ENCODE data around the gene ATOH8. TPM values are rescaled to one million over a fixed set of nuclear protein-coding genes. Genes with fewer than 3 reads are reported as not detected.

Gene ATOH8
- polyA plus RNA-seq, 1 donor (not counting 4 experiments of a cell fraction or from before 2014, with no cell fraction given), result not detected

DNA sequence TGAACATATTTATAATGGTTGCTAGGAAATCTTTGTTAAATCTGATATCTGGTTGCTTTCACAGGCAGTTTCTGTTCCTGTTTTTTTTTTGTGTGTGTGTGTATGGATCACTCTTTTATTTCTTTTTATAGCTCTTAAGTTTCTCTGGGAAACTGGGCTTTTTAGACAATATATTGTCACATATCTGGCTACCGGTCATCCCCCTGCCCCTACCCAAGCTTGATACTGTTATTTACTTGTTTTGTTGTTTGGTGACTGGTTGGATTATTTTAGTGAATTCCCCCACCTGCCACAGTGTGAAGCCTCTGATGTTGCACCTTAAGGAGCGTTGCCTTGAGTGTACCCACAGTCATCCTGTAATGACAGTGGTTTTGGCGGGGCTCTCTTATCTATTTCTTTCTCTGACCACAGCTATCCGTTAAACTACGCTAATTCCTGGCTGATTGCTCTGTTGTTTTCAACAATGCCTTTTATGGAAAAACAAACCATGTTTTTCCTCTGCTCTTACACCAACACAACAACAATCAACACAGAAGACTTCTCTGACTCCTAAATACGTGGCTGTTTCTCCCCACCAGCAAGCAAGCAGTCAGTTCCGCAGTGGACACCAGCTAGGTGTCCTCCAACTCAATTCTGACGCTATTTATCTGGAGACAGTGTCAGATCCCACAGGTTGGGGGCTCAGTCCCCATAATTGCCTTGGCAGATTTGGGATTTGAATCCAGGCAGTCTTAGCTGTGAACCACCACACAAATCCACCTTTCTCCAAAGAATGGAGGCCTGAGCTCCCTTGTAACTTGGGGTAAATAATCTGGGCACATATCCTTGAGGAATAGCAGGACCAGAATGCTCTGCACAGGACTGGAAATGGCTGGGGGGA lies 48.8 kb upstream of the ATOH8 start:
- dilution Hi-C loops (cut with MboI; ENCODE audit: extremely low pct_ligation_motif_present, low sequenced_read_pairs), result loop anchor here (25.0 kb wide), 1 partner anchor 107 kb away; no protein-coding TSS in a partner anchor
- peaks cover 28% of the 10 kb centered on the region for H3K4me1 ChIP-seq (ENCODE audit: control insufficient read depth, extremely low read depth, insufficient read depth, low read length)
- no peak overlapping the region for H3K4me3 ChIP-seq (ENCODE audit: control insufficient read depth in 2 of 3, extremely low read depth in 1 of 3, insufficient read depth in 2 of 3, low read depth in 1 of 3, low read length in 3 of 3)
- no peak overlapping the region for H3K27ac ChIP-seq (ENCODE audit: control insufficient read depth, insufficient read depth, low read length)
- H3K9me1 ChIP-seq (ENCODE audit: control insufficient read depth, extremely low read depth, insufficient read depth, low read length), result no peaks in the 10 kb centered on the region
- H3K4me2 ChIP-seq (ENCODE audit: control insufficient read depth, extremely low read depth, insufficient read depth, low read depth, low read length), result peak overlapping the region; percentile 57
- H2AFZ ChIP-seq (ENCODE audit: control insufficient read depth, low read length), result no peak overlapping the region
- no peak overlapping the region for H3K9ac ChIP-seq (ENCODE audit: control insufficient read depth, extremely low read depth, insufficient read depth, low read length)
- TF ChIP-seq, protein P1, sequence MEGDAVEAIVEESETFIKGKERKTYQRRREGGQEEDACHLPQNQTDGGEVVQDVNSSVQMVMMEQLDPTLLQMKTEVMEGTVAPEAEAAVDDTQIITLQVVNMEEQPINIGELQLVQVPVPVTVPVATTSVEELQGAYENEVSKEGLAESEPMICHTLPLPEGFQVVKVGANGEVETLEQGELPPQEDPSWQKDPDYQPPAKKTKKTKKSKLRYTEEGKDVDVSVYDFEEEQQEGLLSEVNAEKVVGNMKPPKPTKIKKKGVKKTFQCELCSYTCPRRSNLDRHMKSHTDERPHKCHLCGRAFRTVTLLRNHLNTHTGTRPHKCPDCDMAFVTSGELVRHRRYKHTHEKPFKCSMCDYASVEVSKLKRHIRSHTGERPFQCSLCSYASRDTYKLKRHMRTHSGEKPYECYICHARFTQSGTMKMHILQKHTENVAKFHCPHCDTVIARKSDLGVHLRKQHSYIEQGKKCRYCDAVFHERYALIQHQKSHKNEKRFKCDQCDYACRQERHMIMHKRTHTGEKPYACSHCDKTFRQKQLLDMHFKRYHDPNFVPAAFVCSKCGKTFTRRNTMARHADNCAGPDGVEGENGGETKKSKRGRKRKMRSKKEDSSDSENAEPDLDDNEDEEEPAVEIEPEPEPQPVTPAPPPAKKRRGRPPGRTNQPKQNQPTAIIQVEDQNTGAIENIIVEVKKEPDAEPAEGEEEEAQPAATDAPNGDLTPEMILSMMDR (optimal IDR thresholded peaks at IDR 0.05 in 1 of 3, IDR thresholded peaks at IDR 0.05 in 1 of 3, conservative IDR thresholded peaks at IDR 0.05 in 1 of 3; ENCODE audit: extremely low read depth in 1 of 3, insufficient read depth in 2 of 3, low read length in 3 of 3), result no peak
- no peak for TF ChIP-seq EZH2 (IDR thresholded peaks at IDR 0.05; ENCODE audit: low read length)
- DNase-seq (ENCODE audit: low read depth, low spot score) (no peak), FAIRE-seq (no peak)
- no peaks in the 10 kb centered on the region for H4K20me1 ChIP-seq (ENCODE audit: control insufficient read depth, extremely low read depth, insufficient read depth, low read length)
- H3K79me2 ChIP-seq (ENCODE audit: control insufficient read depth, insufficient read depth, low read length), result no peaks in the 10 kb centered on the region
- H3K9me3 ChIP-seq (ENCODE audit: control insufficient read depth, low read depth, low read length), result no peaks in the 10 kb centered on the region
- H3K27me3 ChIP-seq (ENCODE audit: control insufficient read depth, extremely low read depth, insufficient read depth, low read length), result peaks cover 8% of the 10 kb centered on the region
- H3K36me3 ChIP-seq (ENCODE audit: control insufficient read depth in 2 of 2, extremely low read depth in 1 of 2, insufficient read depth in 2 of 2, low read length in 2 of 2), result no peaks in the 10 kb centered on the region

DNA sequence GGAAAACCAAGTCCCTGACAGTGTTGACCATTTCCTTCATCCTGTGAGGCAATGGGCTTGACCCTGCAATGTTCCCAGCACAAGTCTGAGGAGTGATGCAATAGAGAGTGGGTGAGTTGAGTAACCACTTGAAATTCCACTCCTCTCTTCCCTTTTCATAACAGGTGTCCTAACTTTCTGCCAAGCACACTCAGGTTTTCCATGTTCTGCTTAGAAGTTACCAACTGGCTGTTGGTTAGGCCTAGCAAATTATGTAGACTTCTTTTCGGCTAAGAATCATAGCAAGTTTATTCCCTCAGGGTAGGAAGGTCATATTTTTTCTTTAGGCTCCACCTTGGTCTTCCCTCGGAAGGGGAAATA lies 48.1 kb upstream of the ATOH8 start:
- no peak overlapping the region for H3K27ac ChIP-seq (ENCODE audit: control insufficient read depth, insufficient read depth, low read length)
- no peaks in the 10 kb centered on the region for H3K36me3 ChIP-seq (ENCODE audit: control insufficient read depth in 2 of 2, extremely low read depth in 1 of 2, insufficient read depth in 2 of 2, low read length in 2 of 2)
- H2AFZ ChIP-seq (ENCODE audit: control insufficient read depth, low read length), result no peak overlapping the region
- H3K9ac ChIP-seq (ENCODE audit: control insufficient read depth, extremely low read depth, insufficient read depth, low read length), result no peak overlapping the region
- DNase-seq (ENCODE audit: low read depth, low spot score), result peak; percentile 35
- H4K20me1 ChIP-seq (ENCODE audit: control insufficient read depth, extremely low read depth, insufficient read depth, low read length), result no peaks in the 10 kb centered on the region
- peak; percentile 82 for FAIRE-seq
- dilution Hi-C loops (cut with MboI; ENCODE audit: extremely low pct_ligation_motif_present, low sequenced_read_pairs), result loop anchor here (25.0 kb wide), 1 partner anchor 107 kb away; no protein-coding TSS in a partner anchor
- peak overlapping the region; percentile 57 for H3K4me2 ChIP-seq (ENCODE audit: control insufficient read depth, extremely low read depth, insufficient read depth, low read depth, low read length)
- H3K79me2 ChIP-seq (ENCODE audit: control insufficient read depth, insufficient read depth, low read length), result no peaks in the 10 kb centered on the region
- H3K4me3 ChIP-seq (ENCODE audit: control insufficient read depth in 2 of 3, extremely low read depth in 1 of 3, insufficient read depth in 2 of 3, low read depth in 1 of 3, low read length in 3 of 3), result no peak overlapping the region
- TF ChIP-seq, protein P1 (optimal IDR thresholded peaks at IDR 0.05 in 1 of 3, IDR thresholded peaks at IDR 0.05 in 1 of 3, conservative IDR thresholded peaks at IDR 0.05 in 1 of 3; ENCODE audit: extremely low read depth in 1 of 3, insufficient read depth in 2 of 3, low read length in 3 of 3), result no peak
- TF ChIP-seq EZH2 (IDR thresholded peaks at IDR 0.05; ENCODE audit: low read length), result no peak
- H3K27me3 ChIP-seq (ENCODE audit: control insufficient read depth, extremely low read depth, insufficient read depth, low read length), result peaks cover 10% of the 10 kb centered on the region
- H3K9me3 ChIP-seq (ENCODE audit: control insufficient read depth, low read depth, low read length), result no peaks in the 10 kb centered on the region
- no peaks in the 10 kb centered on the region for H3K9me1 ChIP-seq (ENCODE audit: control insufficient read depth, extremely low read depth, insufficient read depth, low read length)
- peaks cover 28% of the 10 kb centered on the region for H3K4me1 ChIP-seq (ENCODE audit: control insufficient read depth, extremely low read depth, insufficient read depth, low read length)
